ENCODE data around the gene PAPLN. TPM values are rescaled to one million over a fixed set of nuclear protein-coding genes. Genes with fewer than 3 reads are reported as not detected.

The PAPLN gene
- total and polyA plus RNA-seq, 9 of the 15 experiments (the other 6 are each of a cell fraction or from before 2014, with no cell fraction given): 0.43 to 3.5 (median 1.7) TPM

DNA sequence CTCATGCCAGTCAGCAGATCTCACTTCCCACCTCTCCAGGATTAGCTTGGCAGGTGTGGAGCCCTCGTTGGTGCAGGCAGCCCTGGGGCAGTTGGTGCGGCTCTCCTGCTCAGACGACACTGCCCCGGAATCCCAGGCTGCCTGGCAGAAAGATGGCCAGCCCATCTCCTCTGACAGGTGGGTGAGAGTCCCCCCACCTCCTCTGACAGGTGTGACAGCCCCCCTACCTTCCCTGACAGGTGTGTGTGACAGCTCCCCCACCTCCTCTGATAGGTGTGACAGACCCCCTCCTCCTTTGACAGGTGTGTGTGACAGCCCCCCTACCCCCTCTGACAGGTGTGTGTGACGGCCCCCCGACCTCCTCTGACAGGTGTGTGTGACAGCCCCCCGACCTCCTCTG, 26.3 kb downstream of the PAPLN start:
- Histone ChIP-seq H3K79me2 (ENCODE audit: control insufficient read depth, insufficient read depth, low read length) (no peaks in the 10 kb centered on the region), H3K4me1 (replicated peaks in 1 of 2; ENCODE audit: control insufficient read depth in 2 of 2, insufficient read depth in 2 of 2, low read length in 2 of 2) (peaks cover 0 to 15% of the 10 kb centered on the region in 2 experiments; a peak in 2 of 5 replicates), H3K27ac (ENCODE audit: extremely low read depth, low read depth, low read length) (no peak overlapping the region), H3K27me3 (ENCODE audit: control insufficient read depth in 2 of 2, insufficient read depth in 2 of 2, low read length in 2 of 2) (no peaks in the 10 kb centered on the region), H3K9me1 (ENCODE audit: control insufficient read depth, insufficient read depth, low read length) (no peaks in the 10 kb centered on the region), H3K4me3 (no peak overlapping the region), H3K4me2 (ENCODE audit: insufficient read depth, low read length) (no peak overlapping the region), H3K9me3 (replicated peaks; ENCODE audit: control insufficient read depth, insufficient read depth, low read depth, low read length) (no peaks in the 10 kb centered on the region), H3K9ac (ENCODE audit: insufficient read depth in 1 of 2, low read depth in 2 of 2, low read length in 2 of 2) (no peak overlapping the region), H2AFZ (ENCODE audit: low read depth, low read length) (no peak overlapping the region), H3K36me3 (ENCODE audit: control insufficient read depth, insufficient read depth, low read length) (no peaks in the 10 kb centered on the region), H4K20me1 (replicated peaks; ENCODE audit: control insufficient read depth, insufficient read depth, low read length) (no peaks in the 10 kb centered on the region)
- intact Hi-C loops (cut with micrococcal nuclease) (no loop called here), in situ Hi-C loops (cut with MboI) (no loop called here)
- whole genome bisulfite sequencing (ENCODE audit: insufficient coverage, low coverage, missing lambda C conversion rate): 18% methylated on average over 4 of the region's 7 CpGs
- POLR2A ChIA-PET: interaction anchor here (0.6 to 1.6 kb wide), 3 partner anchors 11 to 1966 kb away, joined by 3 to 5 read pairs (median 4); no protein-coding TSS in a partner anchor
- no peak for TF ChIP-seq SLC30A9 (CRISPR knock-in tag; IDR thresholded peaks at IDR 0.05)
- TF ChIP-seq CBFB (CRISPR knock-in tag; IDR thresholded peaks at IDR 0.05): no peak
- TF ChIP-seq KDM1A (IDR thresholded peaks at IDR 0.05): no peak
- no peak for TF ChIP-seq ZNF785 (CRISPR knock-in tag; IDR thresholded peaks at IDR 0.05)
- TF ChIP-seq JUNB (CRISPR knock-in tag; conservative IDR thresholded peaks at IDR 0.05): no peak
- TF ChIP-seq SMARCE1 (IDR thresholded peaks at IDR 0.05): no peak
- TF ChIP-seq PHTF2 (CRISPR knock-in tag; IDR thresholded peaks at IDR 0.05): no peak
- TF ChIP-seq, protein P1, sequence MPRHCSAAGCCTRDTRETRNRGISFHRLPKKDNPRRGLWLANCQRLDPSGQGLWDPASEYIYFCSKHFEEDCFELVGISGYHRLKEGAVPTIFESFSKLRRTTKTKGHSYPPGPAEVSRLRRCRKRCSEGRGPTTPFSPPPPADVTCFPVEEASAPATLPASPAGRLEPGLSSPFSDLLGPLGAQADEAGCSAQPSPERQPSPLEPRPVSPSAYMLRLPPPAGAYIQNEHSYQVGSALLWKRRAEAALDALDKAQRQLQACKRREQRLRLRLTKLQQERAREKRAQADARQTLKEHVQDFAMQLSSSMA (CRISPR knock-in tag; IDR thresholded peaks at IDR 0.05): no peak
- TF ChIP-seq MTA3 (IDR thresholded peaks at IDR 0.05; ENCODE audit: borderline replicate concordance): no peak
- CTCF ChIA-PET (ENCODE audit: low intra/inter-chr PET ratio): no interaction called here
- no peak for FAIRE-seq
- no peak for DNase-seq (ENCODE audit: extremely low read depth in 1 of 4, low spot score in 3 of 4)
- no TSS peak for BruUV-seq (replicated peaks)
- ATAC-seq: no peak
